ENCODE measurements around the gene KRT77.

- no peak for TF ChIP-seq CTCF (conservative IDR thresholded peaks at IDR 0.05; ENCODE audit: low read depth, low read length)
- no peak for TF ChIP-seq EZH2 (IDR thresholded peaks at IDR 0.05; ENCODE audit: low read length, unreplicated experiment)
These were observed 2.0 kb downstream of the KRT77 start for GRCh38 chr12:52701281-52701680.

Data from PC-3 (cell line).